ENCODE results near the gene TEX19.
"Not testable (repeated sequence)": the region's sequence is repeated elsewhere in the genome, so short reads cannot be mapped to it uniquely, and the experiment has no call there.

DNA sequence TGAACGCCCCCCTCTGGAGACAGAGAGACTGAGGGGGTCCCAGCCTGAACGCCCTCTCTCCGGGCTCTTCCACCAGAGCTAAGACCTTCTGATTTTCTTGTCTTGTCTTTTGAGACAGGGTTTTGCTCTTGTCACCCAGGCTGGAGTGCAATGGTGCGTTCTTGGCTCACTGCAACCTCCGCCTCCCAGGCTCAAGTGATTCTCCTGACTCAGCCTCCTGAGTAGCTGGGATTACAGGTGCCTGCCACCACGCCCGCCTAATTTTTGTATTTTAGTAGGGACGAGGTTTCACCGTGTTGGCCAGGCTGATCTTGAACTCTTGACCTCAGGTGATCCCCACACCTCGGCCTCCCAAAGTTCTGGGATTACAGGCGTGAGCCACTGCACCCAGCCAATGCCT lies 11.1 kb upstream of the TEX19 start:
- TF ChIP-seq, protein P1, sequence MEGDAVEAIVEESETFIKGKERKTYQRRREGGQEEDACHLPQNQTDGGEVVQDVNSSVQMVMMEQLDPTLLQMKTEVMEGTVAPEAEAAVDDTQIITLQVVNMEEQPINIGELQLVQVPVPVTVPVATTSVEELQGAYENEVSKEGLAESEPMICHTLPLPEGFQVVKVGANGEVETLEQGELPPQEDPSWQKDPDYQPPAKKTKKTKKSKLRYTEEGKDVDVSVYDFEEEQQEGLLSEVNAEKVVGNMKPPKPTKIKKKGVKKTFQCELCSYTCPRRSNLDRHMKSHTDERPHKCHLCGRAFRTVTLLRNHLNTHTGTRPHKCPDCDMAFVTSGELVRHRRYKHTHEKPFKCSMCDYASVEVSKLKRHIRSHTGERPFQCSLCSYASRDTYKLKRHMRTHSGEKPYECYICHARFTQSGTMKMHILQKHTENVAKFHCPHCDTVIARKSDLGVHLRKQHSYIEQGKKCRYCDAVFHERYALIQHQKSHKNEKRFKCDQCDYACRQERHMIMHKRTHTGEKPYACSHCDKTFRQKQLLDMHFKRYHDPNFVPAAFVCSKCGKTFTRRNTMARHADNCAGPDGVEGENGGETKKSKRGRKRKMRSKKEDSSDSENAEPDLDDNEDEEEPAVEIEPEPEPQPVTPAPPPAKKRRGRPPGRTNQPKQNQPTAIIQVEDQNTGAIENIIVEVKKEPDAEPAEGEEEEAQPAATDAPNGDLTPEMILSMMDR (conservative IDR thresholded peaks at IDR 0.05): not testable (repeated sequence)
- TF ChIP-seq EZH2 (IDR thresholded peaks at IDR 0.05; ENCODE audit: low read depth): not testable (repeated sequence)
